ENCODE data around the gene ANKRD52. TPM values are rescaled to one million over a fixed set of nuclear protein-coding genes. Genes with fewer than 3 reads are reported as not detected.
A peak's percentile ranks its signal among the peaks of the same experiment; 100 is the strongest.

Gene ANKRD52
- total RNA-seq, 1 donor from 2014 or later = 28.0 TPM

- DNase-seq (peak; percentile 79), ATAC-seq (peak; percentile 34)
- Histone ChIP-seq H3K9me3 (no peaks in the 10 kb centered on the region), H3K27me3 (no peaks in the 10 kb centered on the region), H3K27ac (peak overlapping the region; percentile 96), H3K36me3 (peaks cover 14% of the 10 kb centered on the region), H3K4me1 (peaks cover 39% of the 10 kb centered on the region), H3K4me3 (peak overlapping the region; percentile 75)
- intact Hi-C loops (cut with DNase I) = no loop called here
- no peak for TF ChIP-seq CTCF (IDR thresholded peaks at IDR 0.05)
Observed at GRCh38 chr12:56221232-56221756, 36.9 kb downstream of the ANKRD52 start.

GRCh38 chr12:56220611-56221231 is 37.5 kb downstream of the ANKRD52 start:
- Histone ChIP-seq H3K9me3 (no peaks in the 10 kb centered on the region), H3K4me3 (peak overlapping the region; percentile 75), H3K27me3 (no peaks in the 10 kb centered on the region), H3K4me1 (peaks cover 39% of the 10 kb centered on the region), H3K27ac (peak overlapping the region; percentile 96), H3K36me3 (peaks cover 19% of the 10 kb centered on the region)
- ATAC-seq (peak; percentile 11), DNase-seq (peak; percentile 71)
- intact Hi-C loops (cut with DNase I) = no loop called here
- no peak for TF ChIP-seq CTCF (IDR thresholded peaks at IDR 0.05)

GRCh38 chr12:56219840-56220239 is 38.3 kb downstream of the ANKRD52 start:
- intact Hi-C loops (cut with DNase I) = no loop called here
- H3K4me3 ChIP-seq = no peak overlapping the region
- DNase-seq = no peak

GRCh38 chr12:56216461-56216860 is 41.7 kb downstream of the ANKRD52 start:
- no peaks in the 10 kb centered on the region for H3K9me3 ChIP-seq
- intact Hi-C loops (cut with DNase I) = no loop called here
- peaks cover 19% of the 10 kb centered on the region for H3K4me1 ChIP-seq
- no peak for TF ChIP-seq CTCF (IDR thresholded peaks at IDR 0.05)
- DNase-seq (no peak), ATAC-seq (no peak)
- no peak overlapping the region for H3K4me3 ChIP-seq
- H3K27me3 ChIP-seq = no peaks in the 10 kb centered on the region
- no peak overlapping the region for H3K27ac ChIP-seq
- peaks cover 61% of the 10 kb centered on the region for H3K36me3 ChIP-seq

More at GRCh38 chr12:56219840-56220239, 38.3 kb downstream of the ANKRD52 start:
- Histone ChIP-seq H3K4me1 (peaks cover 36% of the 10 kb centered on the region), H3K27ac (peak overlapping the region; percentile 96), H3K36me3 (peaks cover 28% of the 10 kb centered on the region), H3K27me3 (no peaks in the 10 kb centered on the region), H3K9me3 (no peaks in the 10 kb centered on the region)
- TF ChIP-seq CTCF (IDR thresholded peaks at IDR 0.05) = no peak
- no peak for ATAC-seq

- H3K9me3 ChIP-seq = no peaks in the 10 kb centered on the region
Observed at GRCh38 chr12:56213878-56214277, 44.3 kb downstream of the ANKRD52 start.

More at GRCh38 chr12:56213878-56214277, 44.3 kb downstream of the ANKRD52 start:
- no peak for TF ChIP-seq CTCF (IDR thresholded peaks at IDR 0.05)
- DNase-seq (no peak), ATAC-seq (no peak)
- Histone ChIP-seq H3K4me3 (no peak overlapping the region), H3K36me3 (peaks cover 87% of the 10 kb centered on the region), H3K27me3 (no peaks in the 10 kb centered on the region), H3K27ac (no peak overlapping the region), H3K4me1 (peaks cover 2% of the 10 kb centered on the region)
- intact Hi-C loops (cut with DNase I) = no loop called here
